ENCODE measurements around the gene IGF1R. TPM values are rescaled to one million over a fixed set of nuclear protein-coding genes. Genes with fewer than 3 reads are reported as not detected.

Gene IGF1R
- total RNA-seq, 1 donor from 2014 or later, result 151 TPM

GRCh38 chr15:98834976-98835375 is 186.6 kb downstream of the IGF1R start:
- intact Hi-C loops (cut with DNase I), result no loop called here

GRCh38 chr15:98835876-98836275 is 187.5 kb downstream of the IGF1R start:
- TF ChIP-seq CTCF (IDR thresholded peaks at IDR 0.05), result no peak
- intact Hi-C loops (cut with DNase I), result no loop called here
- no peaks in the 10 kb centered on the region for H3K27me3 ChIP-seq
- H3K9me3 ChIP-seq, result peaks cover 8 to 15% of the 10 kb centered on the region in 2 donors
- H3K27ac ChIP-seq, result no peak overlapping the region
- H3K4me3 ChIP-seq, result no peak overlapping the region
- no peak for DNase-seq (ENCODE audit: low spot score in 2 of 2)
- H3K4me1 ChIP-seq, result no peaks in the 10 kb centered on the region
- no peaks in the 10 kb centered on the region for H3K36me3 ChIP-seq

More at GRCh38 chr15:98834976-98835375, 186.6 kb downstream of the IGF1R start:
- TF ChIP-seq CTCF (IDR thresholded peaks at IDR 0.05), result no peak
- Histone ChIP-seq H3K4me1 (no peaks in the 10 kb centered on the region), H3K36me3 (peaks cover 0 to 4% of the 10 kb centered on the region in 2 donors), H3K9me3 (peaks cover 17 to 24% of the 10 kb centered on the region in 2 donors), H3K4me3 (no peak overlapping the region), H3K27me3 (no peaks in the 10 kb centered on the region), H3K27ac (no peak overlapping the region)
- DNase-seq (ENCODE audit: low spot score in 2 of 2), result no peak

- Histone ChIP-seq H3K4me1 (peaks cover 0 to 15% of the 10 kb centered on the region in 2 donors), H3K36me3 (no peaks in the 10 kb centered on the region), H3K4me3 (no peak overlapping the region), H3K27me3 (no peaks in the 10 kb centered on the region), H3K27ac (no peak overlapping the region), H3K9me3 (no peaks in the 10 kb centered on the region)
- DNase-seq (ENCODE audit: low spot score in 2 of 2), result no peak
- intact Hi-C loops (cut with DNase I), result no loop called here
- no peak for TF ChIP-seq CTCF (IDR thresholded peaks at IDR 0.05)
Measured at GRCh38 chr15:98838387-98839259, 190.3 kb downstream of the IGF1R start.

GRCh38 chr15:98840053-98840452 is 191.7 kb downstream of the IGF1R start:
- H3K9me3 ChIP-seq, result no peaks in the 10 kb centered on the region
- H3K36me3 ChIP-seq, result no peaks in the 10 kb centered on the region
- H3K27me3 ChIP-seq, result no peaks in the 10 kb centered on the region
- TF ChIP-seq CTCF (IDR thresholded peaks at IDR 0.05), result no peak
- intact Hi-C loops (cut with DNase I), result no loop called here
- no peak for DNase-seq (ENCODE audit: low spot score in 2 of 2)
- no peak overlapping the region for H3K27ac ChIP-seq
- peaks cover 0 to 15% of the 10 kb centered on the region in 2 donors for H3K4me1 ChIP-seq
- no peak overlapping the region for H3K4me3 ChIP-seq

GRCh38 chr15:98841419-98841970 is 193.2 kb downstream of the IGF1R start:
- intact Hi-C loops (cut with DNase I), result no loop called here
- DNase-seq (ENCODE audit: low spot score in 2 of 2), result no peak
- H3K9me3 ChIP-seq, result no peaks in the 10 kb centered on the region
- no peak for TF ChIP-seq CTCF (IDR thresholded peaks at IDR 0.05)
- H3K36me3 ChIP-seq, result no peaks in the 10 kb centered on the region
- no peak overlapping the region for H3K27ac ChIP-seq
- H3K4me1 ChIP-seq, result peaks cover 0 to 17% of the 10 kb centered on the region in 2 donors
- no peaks in the 10 kb centered on the region for H3K27me3 ChIP-seq
- no peak overlapping the region for H3K4me3 ChIP-seq

Measured in ascending aorta (tissue), 2 donors.